ENCODE measurements around the gene ERAP2.

Gene ERAP2

GRCh38 chr5:96968614-96969013, 92.3 kb downstream of the ERAP2 start:
- DNase-seq, result no peak
